Measurements from ENCODE around the gene RFX1.

Gene RFX1

DNA sequence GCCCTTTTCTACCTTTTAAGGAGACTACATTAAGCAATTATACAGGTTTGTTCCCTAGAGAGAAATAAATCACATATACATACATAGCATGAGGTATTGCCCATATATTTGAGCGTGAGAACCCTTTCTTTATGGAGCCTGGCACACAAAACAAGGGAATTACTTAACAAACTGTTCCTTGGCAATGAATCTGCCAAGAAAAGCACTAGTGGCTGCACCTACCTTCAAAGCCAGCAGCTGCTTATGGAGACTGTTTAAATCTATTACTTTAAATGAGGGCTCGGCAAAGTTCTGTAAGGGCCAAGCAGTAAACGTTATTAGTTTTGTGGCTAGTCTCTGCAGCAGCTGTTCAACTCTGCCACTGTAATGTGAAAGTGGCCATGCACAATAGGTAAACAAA is 7.0 kb downstream of the RFX1 start:
- H3K27ac ChIP-seq = no peak overlapping the region
- TF ChIP-seq ZFX (IDR thresholded peaks at IDR 0.05; ENCODE audit: borderline replicate concordance) (no peak), CTCF (IDR thresholded peaks at IDR 0.05) (no peak)

DNA sequence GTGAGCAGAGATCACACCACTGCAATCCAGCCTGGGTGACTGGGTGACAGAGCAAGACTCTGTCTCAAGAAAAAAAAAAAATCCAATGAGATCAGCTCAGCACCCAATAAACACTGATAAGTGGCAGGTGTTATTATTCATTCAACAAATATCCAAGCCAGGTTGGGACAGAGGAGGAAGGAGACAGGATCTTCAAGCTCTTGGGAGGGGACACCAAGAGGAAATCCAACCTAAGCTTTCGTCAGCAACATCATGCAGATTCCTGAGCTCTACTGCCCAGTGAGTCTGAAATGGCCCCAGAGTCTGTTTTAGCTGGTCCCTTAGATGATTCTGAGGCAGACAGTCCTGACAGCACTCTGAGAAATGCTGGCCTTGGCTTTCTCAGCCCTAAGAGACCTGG is 7.7 kb downstream of the RFX1 start:
- TF ChIP-seq ZFX (IDR thresholded peaks at IDR 0.05; ENCODE audit: borderline replicate concordance) (no peak), CTCF (IDR thresholded peaks at IDR 0.05) (no peak)
- no peak overlapping the region for H3K27ac ChIP-seq

- TF ChIP-seq ZFX (IDR thresholded peaks at IDR 0.05; ENCODE audit: borderline replicate concordance) (no peak), CTCF (IDR thresholded peaks at IDR 0.05) (no peak)
- no peak overlapping the region for H3K27ac ChIP-seq
These were observed 8.5 kb downstream of the RFX1 start for GRCh38 chr19:13997631-13997962.

GRCh38 chr19:13996928-13997630 is 9.0 kb downstream of the RFX1 start:
- H3K27ac ChIP-seq = no peak overlapping the region
- TF ChIP-seq CTCF (IDR thresholded peaks at IDR 0.05) (no peak), ZFX (IDR thresholded peaks at IDR 0.05; ENCODE audit: borderline replicate concordance) (no peak)

DNA sequence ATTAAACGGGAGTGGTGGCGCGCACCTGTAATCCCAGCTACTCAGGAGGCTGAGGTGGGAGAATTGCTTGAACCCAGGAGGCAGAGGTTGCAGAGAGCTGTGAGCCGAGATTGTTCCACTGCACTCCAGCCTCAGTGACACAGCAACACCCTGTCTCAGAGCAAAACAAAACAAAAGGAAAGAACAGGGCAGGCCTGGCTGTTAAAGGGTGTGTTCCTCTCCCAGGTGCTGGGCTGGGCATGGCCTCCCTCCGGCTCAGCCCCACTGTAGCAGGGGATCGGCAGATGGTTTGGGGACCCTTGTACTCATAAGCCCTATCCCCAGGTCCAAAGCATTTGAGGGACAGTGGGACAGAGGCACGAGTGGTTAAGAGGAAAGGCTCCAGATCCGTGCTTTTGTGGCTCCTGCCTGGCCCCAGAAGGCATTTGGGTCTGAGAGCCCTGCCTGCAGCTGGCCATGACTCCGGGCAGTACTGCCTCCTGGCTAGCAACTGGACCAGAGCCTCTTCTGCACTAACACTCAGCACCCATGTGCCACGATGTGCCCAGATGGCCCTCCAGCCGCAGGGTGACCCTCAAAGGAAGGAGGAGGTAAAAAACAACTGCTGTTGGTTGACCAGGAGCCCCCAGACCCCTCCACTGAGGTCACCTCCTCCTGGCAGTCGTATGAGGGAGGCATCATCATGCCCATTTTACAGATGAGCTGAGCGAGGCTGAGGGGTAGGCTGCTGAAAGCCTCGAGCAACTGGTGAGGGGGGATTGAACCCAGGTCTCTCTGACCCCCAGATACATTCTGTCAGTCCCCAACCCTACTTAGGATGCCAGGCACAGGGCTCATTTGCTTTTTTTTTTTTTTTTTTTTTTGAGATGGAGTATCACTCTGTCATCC is 10.0 kb downstream of the RFX1 start:
- H3K27ac ChIP-seq = no peak overlapping the region
- TF ChIP-seq CTCF (IDR thresholded peaks at IDR 0.05) (no peak), ZFX (IDR thresholded peaks at IDR 0.05; ENCODE audit: borderline replicate concordance) (no peak)

DNA sequence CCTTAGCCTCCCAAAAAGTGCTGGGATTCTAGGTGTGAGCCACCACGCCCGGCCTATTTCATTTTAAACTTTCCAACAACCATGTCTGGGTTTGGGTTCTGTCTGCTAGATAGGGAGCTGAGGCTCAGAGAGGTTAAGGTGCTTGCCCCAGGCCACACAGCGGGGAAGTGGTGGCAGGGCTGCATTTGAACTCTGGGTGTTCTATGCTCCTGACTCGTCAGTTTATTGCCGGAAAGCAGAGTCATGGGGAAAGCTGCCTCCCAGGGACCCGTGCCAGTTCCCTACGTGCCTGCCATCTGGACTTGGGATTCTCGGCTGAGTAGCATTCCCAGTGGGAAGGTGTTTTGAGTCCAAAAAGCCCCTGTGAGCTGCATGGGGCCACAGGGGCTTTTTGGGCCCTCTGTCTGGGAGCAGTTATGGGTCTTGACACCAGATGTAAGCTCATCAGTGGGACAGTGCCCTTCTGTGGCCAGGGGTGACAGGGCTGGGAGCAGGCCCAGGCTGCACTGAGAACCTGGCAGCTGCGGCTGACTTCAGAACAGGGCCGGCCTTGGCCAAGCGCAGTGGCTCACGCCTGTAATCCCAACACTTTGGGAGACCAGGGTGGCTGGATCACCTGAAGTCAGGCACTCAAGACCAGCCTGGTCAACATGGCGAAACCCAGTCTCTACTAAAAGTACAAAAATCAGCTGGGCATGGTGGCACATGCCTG is 10.9 kb downstream of the RFX1 start:
- TF ChIP-seq ZFX (IDR thresholded peaks at IDR 0.05; ENCODE audit: borderline replicate concordance) = no peak
- no peak overlapping the region for H3K27ac ChIP-seq

GRCh38 chr19:13993590-13994300 is 12.4 kb downstream of the RFX1 start:
- no peak overlapping the region for H3K27ac ChIP-seq
- no peak for TF ChIP-seq ZFX (IDR thresholded peaks at IDR 0.05; ENCODE audit: borderline replicate concordance)
- no peak for TF ChIP-seq CTCF (IDR thresholded peaks at IDR 0.05)

Measured in 22Rv1 (cell line).